ENCODE results near the gene GABBR2.

- TF ChIP-seq EZH2 (IDR thresholded peaks at IDR 0.05; ENCODE audit: borderline replicate concordance, low read length) (no peak), CTCF (conservative IDR thresholded peaks at IDR 0.05 in 1 of 2, IDR thresholded peaks at IDR 0.05 in 1 of 2; ENCODE audit: extremely low read depth in 1 of 2, insufficient read depth in 1 of 2, low read depth in 1 of 2, low read length in 2 of 2) (no peak)
Measured at GRCh38 chr9:98351370-98351769, 357.4 kb downstream of the GABBR2 start.

Measured in mammary epithelial cell (primary cell).